HL-60 (cell line): ENCODE results near the gene ERBB2.
A peak's percentile ranks its signal among the peaks of the same experiment; 100 is the strongest.

Experiments
- DNase-seq, 2 experiments: peaks; one replicate each; pipeline ENCODE4 v3.0.0-alpha.2; 2010 to 2020; ENCODE audit warnings: low read depth in 1 of 2, low spot score in 1 of 2
- H3K27ac ChIP-seq: fragments of 250-450 bp; sonication (Bioruptor Pico); replicated peaks from 2 replicates; pipeline ENCODE4 v1.5.1; 2020; ENCODE audit warnings: mild to moderate bottlenecking, moderate library complexity
- H3K27me3 ChIP-seq: fragments of 250-450 bp; sonication (Bioruptor Pico); 2 replicates; pipeline ENCODE4 v1.5.1; 2021; ENCODE audit warnings: mild to moderate bottlenecking, moderate library complexity; ENCODE audit not compliant: insufficient read depth, poor library complexity, severe bottlenecking
- H3K4me3 ChIP-seq: replicated peaks from 2 replicates; pipeline ENCODE4 v1.5.1; 2011; ENCODE audit warnings: mild to moderate bottlenecking, control low read depth, low read length; ENCODE audit not compliant: insufficient read depth
- CTCF ChIP-seq: IDR thresholded peaks from one replicate; pipeline ENCODE4 v1.5.1; 2011; ENCODE audit warnings: low read length, control low read depth, inconsistent platforms; ENCODE audit not compliant: insufficient read depth
- GABPA ChIP-seq: IDR thresholded peaks from 2 replicates; pipeline ENCODE4 v1.6.1; 2012; ENCODE audit warnings: low read depth
- POLR2AphosphoS5 ChIP-seq: IDR thresholded peaks from 2 replicates; pipeline ENCODE4 v1.6.1; 2012; ENCODE audit warnings: low read depth
- SPI1 ChIP-seq: IDR thresholded peaks from 2 replicates; pipeline ENCODE4 v1.6.1; 2012; ENCODE audit warnings: low read depth, mild to moderate bottlenecking, borderline replicate concordance
- TF ChIP-seq, protein P1 (sequence below): IDR thresholded peaks from 2 replicates; pipeline ENCODE4 v1.6.1; 2012; ENCODE audit warnings: low read depth; ENCODE audit not compliant: insufficient replicate concordance

The ERBB2 gene

GRCh38 chr17:39756380-39757079 is 56.7 kb downstream of the ERBB2 start:
- no peak for DNase-seq
- H3K27ac ChIP-seq, result no peak overlapping the region
- TF ChIP-seq GABPA (no peak), SPI1 (no peak), POLR2AphosphoS5 (no peak), CTCF (no peak)
- TF ChIP-seq, protein P1, sequence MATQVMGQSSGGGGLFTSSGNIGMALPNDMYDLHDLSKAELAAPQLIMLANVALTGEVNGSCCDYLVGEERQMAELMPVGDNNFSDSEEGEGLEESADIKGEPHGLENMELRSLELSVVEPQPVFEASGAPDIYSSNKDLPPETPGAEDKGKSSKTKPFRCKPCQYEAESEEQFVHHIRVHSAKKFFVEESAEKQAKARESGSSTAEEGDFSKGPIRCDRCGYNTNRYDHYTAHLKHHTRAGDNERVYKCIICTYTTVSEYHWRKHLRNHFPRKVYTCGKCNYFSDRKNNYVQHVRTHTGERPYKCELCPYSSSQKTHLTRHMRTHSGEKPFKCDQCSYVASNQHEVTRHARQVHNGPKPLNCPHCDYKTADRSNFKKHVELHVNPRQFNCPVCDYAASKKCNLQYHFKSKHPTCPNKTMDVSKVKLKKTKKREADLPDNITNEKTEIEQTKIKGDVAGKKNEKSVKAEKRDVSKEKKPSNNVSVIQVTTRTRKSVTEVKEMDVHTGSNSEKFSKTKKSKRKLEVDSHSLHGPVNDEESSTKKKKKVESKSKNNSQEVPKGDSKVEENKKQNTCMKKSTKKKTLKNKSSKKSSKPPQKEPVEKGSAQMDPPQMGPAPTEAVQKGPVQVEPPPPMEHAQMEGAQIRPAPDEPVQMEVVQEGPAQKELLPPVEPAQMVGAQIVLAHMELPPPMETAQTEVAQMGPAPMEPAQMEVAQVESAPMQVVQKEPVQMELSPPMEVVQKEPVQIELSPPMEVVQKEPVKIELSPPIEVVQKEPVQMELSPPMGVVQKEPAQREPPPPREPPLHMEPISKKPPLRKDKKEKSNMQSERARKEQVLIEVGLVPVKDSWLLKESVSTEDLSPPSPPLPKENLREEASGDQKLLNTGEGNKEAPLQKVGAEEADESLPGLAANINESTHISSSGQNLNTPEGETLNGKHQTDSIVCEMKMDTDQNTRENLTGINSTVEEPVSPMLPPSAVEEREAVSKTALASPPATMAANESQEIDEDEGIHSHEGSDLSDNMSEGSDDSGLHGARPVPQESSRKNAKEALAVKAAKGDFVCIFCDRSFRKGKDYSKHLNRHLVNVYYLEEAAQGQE, result no peak

GRCh38 chr17:39757176-39757662 is 57.4 kb downstream of the ERBB2 start:
- Histone ChIP-seq H3K27me3 (no peaks in the 10 kb centered on the region), H3K27ac (no peak overlapping the region), H3K4me3 (no peak overlapping the region)
- DNase-seq, result no peak
- TF ChIP-seq, protein P1, result no peak
- no peak for TF ChIP-seq SPI1

More at GRCh38 chr17:39756380-39757079, 56.7 kb downstream of the ERBB2 start:
- Histone ChIP-seq H3K27me3 (no peaks in the 10 kb centered on the region), H3K4me3 (no peak overlapping the region)

DNA sequence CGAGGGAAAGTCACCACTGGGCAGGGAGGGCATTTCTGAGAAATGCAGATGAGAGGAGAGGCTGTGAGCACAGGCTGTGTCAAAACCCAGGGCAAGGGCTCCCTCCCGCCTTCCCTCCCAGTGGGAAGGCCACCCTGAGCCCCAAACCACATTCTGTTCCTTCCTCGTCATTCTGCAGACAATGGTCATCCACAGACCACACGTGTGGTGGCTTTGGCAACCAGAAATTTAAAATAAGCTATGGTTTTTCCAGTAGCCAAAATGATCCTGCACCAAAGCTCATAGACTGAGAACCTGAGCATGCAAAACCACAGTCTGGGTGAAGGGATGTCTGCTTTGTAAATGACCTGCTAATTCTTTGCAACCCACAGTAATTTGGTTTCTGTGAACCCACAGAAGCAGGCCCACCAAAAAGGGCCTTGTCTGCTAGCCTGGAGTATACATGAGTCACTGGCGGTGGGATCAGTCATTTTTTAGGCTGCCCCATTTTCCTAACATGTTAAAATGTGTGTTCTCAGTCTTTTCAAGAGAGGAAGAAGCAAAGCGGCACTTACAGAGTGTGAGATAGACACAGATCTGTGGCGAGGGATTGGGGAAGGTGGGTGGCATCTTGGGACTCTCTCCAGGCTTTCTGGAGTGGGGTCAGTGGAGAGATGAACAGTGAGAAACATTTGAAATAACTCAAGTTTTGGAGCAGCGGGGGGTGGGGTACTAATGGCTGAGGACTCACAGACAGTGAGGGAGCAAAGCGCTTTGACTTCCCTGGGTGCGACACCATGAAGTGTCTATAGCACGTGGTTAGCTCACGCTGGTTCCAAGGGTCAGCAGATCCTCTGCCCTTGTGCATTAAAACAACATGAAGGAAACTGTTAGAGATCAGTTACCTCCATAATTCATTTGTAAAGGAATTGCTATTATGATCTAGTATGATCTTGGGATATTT is 58.3 kb downstream of the ERBB2 start:
- TF ChIP-seq POLR2AphosphoS5, result peak; percentile 55; the same call in 1 of the 2 replicates
- TF ChIP-seq CTCF, result no peak
- no peak overlapping the region for H3K27ac ChIP-seq
- no peak overlapping the region for H3K4me3 ChIP-seq
- H3K27me3 ChIP-seq, result no peaks in the 10 kb centered on the region
- peak in 1 of 2 experiments; percentile 31 for DNase-seq

DNA sequence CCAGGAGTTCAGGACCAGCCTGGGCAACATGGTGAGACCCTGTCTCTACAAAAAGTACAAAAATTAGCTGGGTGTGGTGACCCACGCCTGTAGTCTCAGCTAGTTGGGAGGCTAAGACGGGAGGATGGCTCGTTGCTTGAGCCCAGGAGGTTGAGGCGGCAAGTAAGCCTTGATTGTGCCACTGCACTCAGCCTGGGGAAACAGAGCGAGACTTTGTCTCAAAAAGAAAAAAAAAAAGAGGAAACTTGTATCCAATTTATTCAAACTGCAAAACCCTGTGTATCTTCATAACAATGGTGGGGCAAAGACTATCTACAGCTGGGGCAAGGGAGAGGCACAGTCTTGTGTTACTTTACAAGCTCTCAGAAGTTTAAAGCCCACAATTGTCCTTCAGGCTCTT is 59.3 kb downstream of the ERBB2 start:
- H3K4me3 ChIP-seq, result no peak overlapping the region
- no peaks in the 10 kb centered on the region for H3K27me3 ChIP-seq
- no peak overlapping the region for H3K27ac ChIP-seq
- TF ChIP-seq CTCF (no peak), GABPA (no peak), SPI1 (no peak), POLR2AphosphoS5 (no peak)
- TF ChIP-seq, protein P1, result no peak
- DNase-seq, result no peak
